ENCODE results near the gene PIP4K2B. TPM values are rescaled to one million over a fixed set of nuclear protein-coding genes. Genes with fewer than 3 reads are reported as not detected.

Gene PIP4K2B
- total and polyA plus RNA-seq, 9 of the 15 experiments (the other 6 are each of a cell fraction or from before 2014, with no cell fraction given) = 3.7 to 29.9 (median 23.0) TPM

DNA sequence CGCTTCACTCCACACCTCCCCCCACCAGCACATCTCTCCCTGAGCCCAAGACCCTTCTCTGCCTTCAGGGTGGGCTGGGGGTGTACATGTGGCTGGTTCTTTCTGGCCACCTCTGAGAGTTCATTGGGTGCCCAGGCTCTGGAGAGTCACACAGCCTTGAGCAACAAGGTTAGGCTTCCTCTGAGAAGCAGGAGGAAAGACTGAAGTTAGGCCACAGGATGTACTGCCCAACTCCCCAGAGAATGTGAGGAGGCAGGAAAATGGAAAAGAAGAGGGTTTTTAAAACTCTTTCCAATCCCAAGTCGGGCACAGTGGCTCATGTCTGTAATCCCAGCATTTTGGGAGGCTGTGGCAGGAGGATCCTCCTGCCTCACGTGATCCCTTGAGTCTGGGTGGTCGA lies 58.5 kb downstream of the PIP4K2B start (continued):
- TF ChIP-seq, protein P1, sequence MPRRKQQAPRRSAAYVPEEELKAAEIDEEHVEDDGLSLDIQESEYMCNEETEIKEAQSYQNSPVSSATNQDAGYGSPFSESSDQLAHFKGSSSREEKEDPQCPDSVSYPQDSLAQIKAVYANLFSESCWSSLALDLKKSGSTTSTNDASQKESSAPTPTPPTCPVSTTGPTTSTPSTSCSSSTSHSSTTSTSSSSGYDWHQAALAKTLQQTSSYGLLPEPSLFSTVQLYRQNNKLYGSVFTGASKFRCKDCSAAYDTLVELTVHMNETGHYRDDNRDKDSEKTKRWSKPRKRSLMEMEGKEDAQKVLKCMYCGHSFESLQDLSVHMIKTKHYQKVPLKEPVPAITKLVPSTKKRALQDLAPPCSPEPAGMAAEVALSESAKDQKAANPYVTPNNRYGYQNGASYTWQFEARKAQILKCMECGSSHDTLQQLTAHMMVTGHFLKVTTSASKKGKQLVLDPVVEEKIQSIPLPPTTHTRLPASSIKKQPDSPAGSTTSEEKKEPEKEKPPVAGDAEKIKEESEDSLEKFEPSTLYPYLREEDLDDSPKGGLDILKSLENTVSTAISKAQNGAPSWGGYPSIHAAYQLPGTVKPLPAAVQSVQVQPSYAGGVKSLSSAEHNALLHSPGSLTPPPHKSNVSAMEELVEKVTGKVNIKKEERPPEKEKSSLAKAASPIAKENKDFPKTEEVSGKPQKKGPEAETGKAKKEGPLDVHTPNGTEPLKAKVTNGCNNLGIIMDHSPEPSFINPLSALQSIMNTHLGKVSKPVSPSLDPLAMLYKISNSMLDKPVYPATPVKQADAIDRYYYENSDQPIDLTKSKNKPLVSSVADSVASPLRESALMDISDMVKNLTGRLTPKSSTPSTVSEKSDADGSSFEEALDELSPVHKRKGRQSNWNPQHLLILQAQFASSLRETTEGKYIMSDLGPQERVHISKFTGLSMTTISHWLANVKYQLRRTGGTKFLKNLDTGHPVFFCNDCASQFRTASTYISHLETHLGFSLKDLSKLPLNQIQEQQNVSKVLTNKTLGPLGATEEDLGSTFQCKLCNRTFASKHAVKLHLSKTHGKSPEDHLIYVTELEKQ (CRISPR knock-in tag; IDR thresholded peaks at IDR 0.05) = no peak
- TF ChIP-seq BRD9 (IDR thresholded peaks at IDR 0.05; ENCODE audit: low read depth, partially characterized antibody) (no peak), SIN3A (IDR thresholded peaks at IDR 0.05; ENCODE audit: borderline replicate concordance in 2 of 2, control insufficient read depth in 1 of 2, low read depth in 2 of 2, low read length in 2 of 2) (no peak), RFX5 (IDR thresholded peaks at IDR 0.05; ENCODE audit: low read depth, low read length) (no peak), CHD1 (IDR thresholded peaks at IDR 0.05; ENCODE audit: low read length) (no peak), NFIC (IDR thresholded peaks at IDR 0.05) (no peak), POLR2AphosphoS5 (IDR thresholded peaks at IDR 0.05; ENCODE audit: control insufficient read depth, insufficient read depth, low read depth, low read length) (no peak)
- TF ChIP-seq, protein P2, sequence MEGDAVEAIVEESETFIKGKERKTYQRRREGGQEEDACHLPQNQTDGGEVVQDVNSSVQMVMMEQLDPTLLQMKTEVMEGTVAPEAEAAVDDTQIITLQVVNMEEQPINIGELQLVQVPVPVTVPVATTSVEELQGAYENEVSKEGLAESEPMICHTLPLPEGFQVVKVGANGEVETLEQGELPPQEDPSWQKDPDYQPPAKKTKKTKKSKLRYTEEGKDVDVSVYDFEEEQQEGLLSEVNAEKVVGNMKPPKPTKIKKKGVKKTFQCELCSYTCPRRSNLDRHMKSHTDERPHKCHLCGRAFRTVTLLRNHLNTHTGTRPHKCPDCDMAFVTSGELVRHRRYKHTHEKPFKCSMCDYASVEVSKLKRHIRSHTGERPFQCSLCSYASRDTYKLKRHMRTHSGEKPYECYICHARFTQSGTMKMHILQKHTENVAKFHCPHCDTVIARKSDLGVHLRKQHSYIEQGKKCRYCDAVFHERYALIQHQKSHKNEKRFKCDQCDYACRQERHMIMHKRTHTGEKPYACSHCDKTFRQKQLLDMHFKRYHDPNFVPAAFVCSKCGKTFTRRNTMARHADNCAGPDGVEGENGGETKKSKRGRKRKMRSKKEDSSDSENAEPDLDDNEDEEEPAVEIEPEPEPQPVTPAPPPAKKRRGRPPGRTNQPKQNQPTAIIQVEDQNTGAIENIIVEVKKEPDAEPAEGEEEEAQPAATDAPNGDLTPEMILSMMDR (IDR thresholded peaks at IDR 0.05 in 2 of 3, conservative IDR thresholded peaks at IDR 0.05 in 1 of 3; ENCODE audit: insufficient read depth in 2 of 3, low read depth in 1 of 3, low read length in 3 of 3) = no peak
